Measurements from ENCODE around the gene RALGDS. TPM values are rescaled to one million over a fixed set of nuclear protein-coding genes. Genes with fewer than 3 reads are reported as not detected.

Gene RALGDS
- total RNA-seq, 1 experiment from 2014 or later, result 22.9 TPM

DNA sequence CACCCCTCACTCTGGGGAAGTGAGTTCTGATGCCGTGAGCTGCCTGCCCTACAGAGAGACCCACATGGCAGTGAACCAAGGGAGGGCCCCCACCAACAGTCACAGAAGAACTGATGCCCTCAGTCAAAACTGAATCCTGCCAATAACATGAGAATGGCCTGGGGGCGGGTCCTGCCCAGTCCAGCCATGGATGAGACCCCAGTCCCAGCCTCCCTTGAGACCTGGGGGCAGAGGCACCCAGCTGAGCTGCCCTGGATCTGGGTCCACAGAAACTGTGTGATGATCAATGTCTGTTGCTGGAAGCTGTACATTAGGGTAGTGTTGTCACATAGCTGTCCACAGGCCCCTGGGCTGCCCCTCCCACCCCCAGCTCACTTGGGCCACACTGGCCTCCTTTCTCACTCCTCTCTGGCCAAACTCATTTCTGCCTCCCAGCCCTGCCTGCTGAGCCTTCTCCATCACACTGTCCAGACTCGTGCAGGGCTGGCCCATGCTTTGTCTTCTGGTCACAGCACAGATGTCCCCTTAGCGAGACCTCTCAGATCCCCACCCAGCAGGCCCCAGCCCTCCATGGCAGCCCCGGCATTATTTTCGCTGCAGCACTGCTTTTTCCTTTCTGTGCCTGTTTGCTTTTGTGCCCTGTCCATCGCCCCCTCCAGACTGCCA, 25.8 kb upstream of the RALGDS start (continued):
- TF ChIP-seq, protein P1, sequence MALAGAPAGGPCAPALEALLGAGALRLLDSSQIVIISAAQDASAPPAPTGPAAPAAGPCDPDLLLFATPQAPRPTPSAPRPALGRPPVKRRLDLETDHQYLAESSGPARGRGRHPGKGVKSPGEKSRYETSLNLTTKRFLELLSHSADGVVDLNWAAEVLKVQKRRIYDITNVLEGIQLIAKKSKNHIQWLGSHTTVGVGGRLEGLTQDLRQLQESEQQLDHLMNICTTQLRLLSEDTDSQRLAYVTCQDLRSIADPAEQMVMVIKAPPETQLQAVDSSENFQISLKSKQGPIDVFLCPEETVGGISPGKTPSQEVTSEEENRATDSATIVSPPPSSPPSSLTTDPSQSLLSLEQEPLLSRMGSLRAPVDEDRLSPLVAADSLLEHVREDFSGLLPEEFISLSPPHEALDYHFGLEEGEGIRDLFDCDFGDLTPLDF (CRISPR knock-in tag; IDR thresholded peaks at IDR 0.05), result no peak

DNA sequence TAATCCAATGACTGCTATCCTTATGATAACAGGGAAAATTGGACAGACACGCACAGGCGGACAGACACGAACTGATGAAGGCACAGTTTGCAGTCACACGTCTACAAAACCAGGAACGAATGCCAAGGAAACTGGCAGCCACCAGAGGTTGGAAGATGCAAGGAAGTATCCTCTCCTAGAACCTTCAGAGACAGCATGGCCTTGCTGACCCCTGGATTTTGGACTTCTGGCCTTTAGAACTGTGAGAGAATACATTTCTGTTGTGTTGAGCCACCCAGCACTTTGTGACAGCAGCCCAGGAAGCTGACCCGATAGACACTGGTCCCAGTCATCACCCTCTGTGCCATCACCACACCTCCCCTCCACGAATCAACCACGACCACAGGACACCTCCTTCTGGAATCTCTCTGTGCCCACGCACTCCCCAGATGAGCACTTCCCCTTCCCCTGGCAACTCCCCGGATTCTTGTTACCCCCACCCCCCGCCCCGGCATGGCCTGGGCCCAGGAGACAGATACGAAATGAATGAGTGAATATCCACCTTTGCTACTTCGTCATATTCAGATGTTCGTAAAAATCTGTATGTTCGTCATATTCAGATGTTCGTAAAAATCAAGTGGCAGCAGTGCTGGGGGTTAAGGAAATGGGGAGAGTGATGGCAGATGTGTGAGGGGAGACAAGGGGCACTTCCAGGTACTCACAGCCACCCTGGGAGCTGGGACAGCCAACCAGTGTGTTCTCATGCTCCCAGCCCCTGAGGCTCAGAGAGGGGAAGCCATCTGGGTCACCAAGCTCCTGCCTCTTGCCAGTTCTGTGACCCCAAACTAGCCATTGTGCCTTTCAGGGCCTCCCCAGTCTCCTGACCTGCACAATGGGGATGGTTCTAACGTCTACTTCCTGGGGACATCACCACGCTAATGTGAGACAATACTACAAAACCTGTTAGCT, 24.1 kb upstream of the RALGDS start:
- Mint-ChIP-seq H3K4me3 (peak overlapping the region; percentile 62; the same call in 1 of the 2 replicates), H3K4me1 (peaks cover 24% of the 10 kb centered on the region), H3K9me3 (no peaks in the 10 kb centered on the region), H3K27ac (no peak overlapping the region), H3K27me3 (ENCODE audit: low read depth) (peaks cover 10% of the 10 kb centered on the region), H3K36me3 (no peaks in the 10 kb centered on the region)
- ATAC-seq, result no peak
- POLR2A ChIA-PET, result interaction anchor here (0.9 to 1.5 kb wide), 2 partner anchors 43 to 114 kb away, joined by 3 to 5 read pairs; partner anchors contain the start of gene GTF3C5
- CTCF ChIA-PET, result interaction anchor here (0.5 to 5.4 kb wide), 32 partner anchors 9 to 395 kb away, joined by 3 to 93 read pairs (median 11); partner anchors contain the start of genes CACFD1, CEL, GTF3C5 and RALGDS
- TF ChIP-seq ZNF512 (CRISPR knock-in tag; IDR thresholded peaks at IDR 0.05; ENCODE audit: borderline replicate concordance), result no peak
- no peak for TF ChIP-seq ZNF281 (CRISPR knock-in tag; IDR thresholded peaks at IDR 0.05)
- no peak for TF ChIP-seq ATF6 (CRISPR knock-in tag; IDR thresholded peaks at IDR 0.05)
- TF ChIP-seq, protein P2, sequence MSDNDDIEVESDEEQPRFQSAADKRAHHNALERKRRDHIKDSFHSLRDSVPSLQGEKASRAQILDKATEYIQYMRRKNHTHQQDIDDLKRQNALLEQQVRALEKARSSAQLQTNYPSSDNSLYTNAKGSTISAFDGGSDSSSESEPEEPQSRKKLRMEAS (CRISPR knock-in tag; IDR thresholded peaks at IDR 0.05), result no peak
- no peak for DNase-seq (ENCODE audit: low spot score)

GRCh38 chr9:133144142-133144903, 23.3 kb upstream of the RALGDS start:
- peak overlapping the region; percentile 62 for H3K4me3 Mint-ChIP-seq
- H3K27ac Mint-ChIP-seq, result no peak overlapping the region
- ATAC-seq (peak; percentile 50), DNase-seq (ENCODE audit: low spot score) (peak; percentile 82)
- peaks cover 10% of the 10 kb centered on the region for H3K27me3 Mint-ChIP-seq (ENCODE audit: low read depth)
- H3K9me3 Mint-ChIP-seq, result no peaks in the 10 kb centered on the region
- H3K36me3 Mint-ChIP-seq, result no peaks in the 10 kb centered on the region
- H3K4me1 Mint-ChIP-seq, result peaks cover 24% of the 10 kb centered on the region
- POLR2A ChIA-PET, result interaction anchor here (0.9 to 1.5 kb wide), 3 partner anchors 25 to 114 kb away, joined by 3 to 5 read pairs (median 3); partner anchors contain the start of gene GTF3C5
- CTCF ChIA-PET, result interaction anchor here (0.6 to 5.4 kb wide), 50 partner anchors 8 to 598 kb away, joined by 3 to 93 read pairs (median 7); partner anchors contain the start of genes CACFD1, CEL, GTF3C5 and RALGDS
- peak; percentile 66; the same call in 1 of the 2 replicates for TF ChIP-seq ARID4B (CRISPR knock-in tag; IDR thresholded peaks at IDR 0.05; ENCODE audit: borderline replicate concordance)
- TF ChIP-seq E2F5 (CRISPR knock-in tag; IDR thresholded peaks at IDR 0.05), result peak; percentile 95
- peak; percentile 72 for TF ChIP-seq ZNF423 (CRISPR knock-in tag; IDR thresholded peaks at IDR 0.05)
- TF ChIP-seq, protein P3, sequence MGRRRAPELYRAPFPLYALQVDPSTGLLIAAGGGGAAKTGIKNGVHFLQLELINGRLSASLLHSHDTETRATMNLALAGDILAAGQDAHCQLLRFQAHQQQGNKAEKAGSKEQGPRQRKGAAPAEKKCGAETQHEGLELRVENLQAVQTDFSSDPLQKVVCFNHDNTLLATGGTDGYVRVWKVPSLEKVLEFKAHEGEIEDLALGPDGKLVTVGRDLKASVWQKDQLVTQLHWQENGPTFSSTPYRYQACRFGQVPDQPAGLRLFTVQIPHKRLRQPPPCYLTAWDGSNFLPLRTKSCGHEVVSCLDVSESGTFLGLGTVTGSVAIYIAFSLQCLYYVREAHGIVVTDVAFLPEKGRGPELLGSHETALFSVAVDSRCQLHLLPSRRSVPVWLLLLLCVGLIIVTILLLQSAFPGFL (CRISPR knock-in tag; IDR thresholded peaks at IDR 0.05; ENCODE audit: borderline replicate concordance), result no peak
- TF ChIP-seq CREB1 (CRISPR knock-in tag; IDR thresholded peaks at IDR 0.05), result no peak

Measured in WTC11 (cell line).